GM18951 (cell line): ENCODE measurements around the gene LRMDA.

ENCODE experiments used
- POLR2A ChIP-seq: IDR thresholded peaks from 4 replicates; pipeline ENCODE4 v1.6.1; 2011; ENCODE audit warnings: mild to moderate bottlenecking; ENCODE audit not compliant: insufficient read length, insufficient read depth; ENCODE audit errors: extremely low read depth
- in situ Hi-C: fragments of 300-500 bp; cut with MboI; formaldehyde crosslinking; loops from one replicate; pipeline ENCODE4 v1.12.0; 2022; ENCODE audit warnings: low sequenced_read_pairs, mixed read lengths, inconsistent platforms; ENCODE audit not compliant: unreplicated experiment

LRMDA gene

GRCh38 chr10:75858339-75858738 is 426.9 kb downstream of the LRMDA start:
- TF ChIP-seq POLR2A = no peak
- in situ Hi-C loops = no loop called here

- in situ Hi-C loops = no loop called here
- no peak for TF ChIP-seq POLR2A
These were observed 427.7 kb downstream of the LRMDA start for GRCh38 chr10:75859141-75859540.

GRCh38 chr10:75860009-75860408 is 428.6 kb downstream of the LRMDA start:
- in situ Hi-C loops = no loop called here
- TF ChIP-seq POLR2A = no peak

- in situ Hi-C loops = no loop called here
These were observed 430.2 kb downstream of the LRMDA start for GRCh38 chr10:75861582-75861981.

GRCh38 chr10:75862935-75863334 is 431.5 kb downstream of the LRMDA start:
- in situ Hi-C loops = no loop called here
- TF ChIP-seq POLR2A = no peak

More at GRCh38 chr10:75861582-75861981, 430.2 kb downstream of the LRMDA start:
- no peak for TF ChIP-seq POLR2A

GRCh38 chr10:75864717-75865116 is 433.3 kb downstream of the LRMDA start:
- in situ Hi-C loops = no loop called here
- no peak for TF ChIP-seq POLR2A

GRCh38 chr10:75865413-75866299 is 434.2 kb downstream of the LRMDA start:
- TF ChIP-seq POLR2A = no peak
- in situ Hi-C loops = no loop called here

DNA sequence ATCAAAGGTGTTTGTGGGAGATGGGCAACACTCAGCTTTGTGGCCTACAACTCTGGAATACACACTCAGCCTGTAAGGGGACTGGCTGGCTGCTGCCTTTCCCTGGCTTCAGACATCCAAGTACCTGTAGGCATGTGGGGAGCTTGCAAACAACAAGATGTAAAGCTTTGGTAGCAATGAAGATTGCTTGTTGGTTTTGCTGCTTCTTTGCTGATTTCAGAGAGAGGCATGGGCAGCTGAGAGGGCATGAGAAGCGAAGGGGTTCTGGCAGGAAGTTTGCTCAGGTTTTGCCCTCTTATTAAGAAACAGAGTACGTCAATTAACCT is 434.8 kb downstream of the LRMDA start:
- in situ Hi-C loops = no loop called here
- no peak for TF ChIP-seq POLR2A

DNA sequence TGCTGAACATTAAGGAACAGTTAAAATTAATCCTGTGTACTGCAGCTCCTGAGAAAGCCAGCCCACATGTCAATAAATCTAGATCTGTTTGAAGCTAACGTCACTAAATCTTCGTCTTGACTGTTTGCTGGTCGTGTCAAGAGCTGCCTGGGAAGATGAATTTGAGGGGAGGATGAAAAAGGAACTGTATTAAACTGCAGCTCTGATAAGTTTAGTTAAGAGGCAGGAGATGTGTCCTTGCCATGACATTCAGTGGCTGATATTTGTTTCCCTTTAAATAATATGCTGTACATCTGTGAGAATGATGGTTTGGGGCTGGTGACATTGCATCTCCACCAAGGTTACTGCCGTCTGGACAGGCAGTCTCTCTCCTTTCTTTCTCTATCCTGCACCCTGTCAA is 435.3 kb downstream of the LRMDA start:
- TF ChIP-seq POLR2A = no peak
- in situ Hi-C loops = no loop called here

- in situ Hi-C loops = no loop called here
- no peak for TF ChIP-seq POLR2A
These were observed 437.1 kb downstream of the LRMDA start for GRCh38 chr10:75868574-75868973.

DNA sequence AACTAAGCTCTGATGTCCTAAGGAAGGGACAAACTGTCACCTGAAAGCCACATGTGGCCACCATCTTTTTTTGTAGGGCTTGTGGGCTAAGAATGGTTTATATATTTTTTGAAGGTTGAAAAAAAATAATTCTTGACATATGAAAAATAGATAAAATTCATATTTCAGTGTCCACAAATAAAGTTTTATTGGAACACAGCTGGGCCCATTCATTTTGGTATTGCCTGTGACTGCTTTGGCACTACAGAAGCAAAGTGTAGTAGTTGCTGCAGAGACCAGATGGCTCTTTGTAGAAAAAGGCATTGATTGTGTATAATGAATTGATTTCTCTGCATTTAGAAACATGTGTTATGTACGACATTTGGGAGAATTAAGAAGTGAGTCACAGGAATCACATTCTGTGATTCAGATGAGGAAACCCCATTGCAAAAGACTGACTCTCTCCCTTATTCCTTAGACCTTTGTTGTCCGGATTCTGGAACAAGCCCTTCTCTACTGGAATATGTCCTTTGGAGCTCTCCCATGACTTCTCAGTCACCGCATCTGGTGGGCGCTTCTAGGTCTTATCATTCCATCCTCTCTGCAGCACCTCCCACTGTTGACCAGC is 438.7 kb downstream of the LRMDA start:
- TF ChIP-seq POLR2A = no peak
- in situ Hi-C loops = no loop called here

DNA sequence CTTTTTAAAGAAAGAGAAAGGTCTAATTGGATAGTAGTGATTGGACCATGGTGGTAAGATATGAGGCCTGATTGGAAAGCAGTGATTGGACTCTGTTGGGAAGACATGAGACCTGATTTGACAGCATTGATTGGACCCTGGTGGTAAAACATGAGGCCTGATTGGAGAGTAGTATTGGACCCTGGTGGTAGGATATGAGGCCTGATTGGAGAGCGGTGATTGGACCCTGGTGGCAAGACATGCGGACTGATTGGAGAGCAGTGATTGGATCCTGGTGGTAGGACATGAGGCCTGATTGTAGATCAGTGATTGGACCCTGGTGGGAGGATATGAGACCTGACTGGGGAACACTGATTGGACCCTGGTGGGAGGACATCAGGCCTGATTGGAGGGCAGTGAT is 444.3 kb downstream of the LRMDA start:
- in situ Hi-C loops = no loop called here
- TF ChIP-seq POLR2A = no peak

DNA sequence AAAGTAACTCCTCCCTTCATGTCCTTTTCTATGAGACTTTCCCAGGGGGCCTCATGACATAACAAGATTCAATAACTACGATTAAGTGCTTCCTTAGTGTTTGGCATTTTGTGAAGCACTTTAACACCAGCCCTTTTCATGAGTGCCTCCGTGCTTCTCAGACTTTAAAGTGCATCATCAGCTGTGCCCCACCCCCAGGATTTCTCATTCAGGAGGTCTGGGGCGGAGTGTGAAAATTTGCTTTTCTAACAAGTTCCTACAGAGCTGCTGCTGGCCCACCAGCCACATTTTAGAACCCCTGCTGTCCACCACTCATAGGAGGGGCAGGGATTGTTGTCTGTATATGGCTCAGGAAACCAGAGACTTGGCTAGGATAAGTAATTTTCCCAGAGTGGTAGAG is 445.3 kb downstream of the LRMDA start:
- in situ Hi-C loops = no loop called here

DNA sequence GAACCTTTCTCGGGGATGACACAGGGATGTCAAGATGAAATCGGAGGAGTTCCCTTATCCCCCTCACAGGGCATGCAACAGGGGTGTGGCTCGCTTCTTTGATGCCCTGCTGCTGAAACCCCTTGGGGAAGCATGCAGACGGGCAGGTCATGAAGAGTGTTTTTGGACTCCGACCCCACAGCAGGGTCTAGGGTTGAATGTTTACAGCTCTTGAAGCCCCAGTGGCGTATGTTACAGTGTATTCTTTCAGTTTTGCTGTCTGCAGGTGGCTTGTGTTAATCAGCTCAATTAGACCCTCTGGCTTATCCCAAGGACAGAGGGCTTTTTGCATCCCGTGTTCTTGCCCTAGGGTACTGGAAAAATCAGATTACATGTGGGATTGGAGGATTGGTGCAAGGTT is 446.5 kb downstream of the LRMDA start:
- TF ChIP-seq POLR2A = no peak

More for the DNA sequence above, 445.3 kb downstream of the LRMDA start:
- no peak for TF ChIP-seq POLR2A

GRCh38 chr10:75878586-75878985 is 447.2 kb downstream of the LRMDA start:
- no peak for TF ChIP-seq POLR2A
- in situ Hi-C loops = no loop called here

More for the DNA sequence above, 446.5 kb downstream of the LRMDA start:
- in situ Hi-C loops = no loop called here
